ENCODE measurements around the gene EFCAB11.

Gene EFCAB11

GRCh38 chr14:89748004-89748403 is 206.5 kb downstream of the EFCAB11 start:
- H3K4me3 ChIP-seq (ENCODE audit: low read depth, low read length) = no peak overlapping the region
- DNase-seq (ENCODE audit: low read depth) = no peak
- TF ChIP-seq POLR2A (IDR thresholded peaks at IDR 0.05; ENCODE audit: extremely low read depth, insufficient read length) (no peak), MYC (IDR thresholded peaks at IDR 0.05; ENCODE audit: low read depth, low read length) (no peak), MAX (IDR thresholded peaks at IDR 0.05; ENCODE audit: low read depth, low read length) (no peak)
- TF ChIP-seq, protein P1, sequence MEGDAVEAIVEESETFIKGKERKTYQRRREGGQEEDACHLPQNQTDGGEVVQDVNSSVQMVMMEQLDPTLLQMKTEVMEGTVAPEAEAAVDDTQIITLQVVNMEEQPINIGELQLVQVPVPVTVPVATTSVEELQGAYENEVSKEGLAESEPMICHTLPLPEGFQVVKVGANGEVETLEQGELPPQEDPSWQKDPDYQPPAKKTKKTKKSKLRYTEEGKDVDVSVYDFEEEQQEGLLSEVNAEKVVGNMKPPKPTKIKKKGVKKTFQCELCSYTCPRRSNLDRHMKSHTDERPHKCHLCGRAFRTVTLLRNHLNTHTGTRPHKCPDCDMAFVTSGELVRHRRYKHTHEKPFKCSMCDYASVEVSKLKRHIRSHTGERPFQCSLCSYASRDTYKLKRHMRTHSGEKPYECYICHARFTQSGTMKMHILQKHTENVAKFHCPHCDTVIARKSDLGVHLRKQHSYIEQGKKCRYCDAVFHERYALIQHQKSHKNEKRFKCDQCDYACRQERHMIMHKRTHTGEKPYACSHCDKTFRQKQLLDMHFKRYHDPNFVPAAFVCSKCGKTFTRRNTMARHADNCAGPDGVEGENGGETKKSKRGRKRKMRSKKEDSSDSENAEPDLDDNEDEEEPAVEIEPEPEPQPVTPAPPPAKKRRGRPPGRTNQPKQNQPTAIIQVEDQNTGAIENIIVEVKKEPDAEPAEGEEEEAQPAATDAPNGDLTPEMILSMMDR (IDR thresholded peaks at IDR 0.05; ENCODE audit: low read depth, low read length) = no peak

DNA sequence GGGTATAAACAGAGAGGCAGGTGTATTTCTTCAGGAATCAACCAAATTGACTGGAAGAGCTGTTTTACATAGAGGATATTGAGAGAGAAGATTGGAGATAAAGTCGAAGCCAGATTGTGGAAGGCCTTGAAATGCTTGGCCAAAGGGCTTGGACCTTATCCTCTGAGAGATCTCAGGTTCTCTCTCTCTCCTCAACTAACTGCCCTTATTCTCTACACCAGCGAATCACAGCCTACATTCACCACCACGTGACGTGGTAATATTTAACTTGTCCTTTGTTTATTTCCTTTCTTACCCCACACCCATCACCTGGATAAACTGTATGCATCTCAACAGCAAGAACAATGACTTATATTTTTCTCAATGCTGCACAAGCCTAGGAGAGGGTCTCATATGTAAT is 207.4 kb downstream of the EFCAB11 start:
- TF ChIP-seq MYC (IDR thresholded peaks at IDR 0.05; ENCODE audit: low read depth, low read length) = no peak
- no peak for TF ChIP-seq MAX (IDR thresholded peaks at IDR 0.05; ENCODE audit: low read depth, low read length)
- TF ChIP-seq, protein P1 (IDR thresholded peaks at IDR 0.05; ENCODE audit: low read depth, low read length) = no peak
- TF ChIP-seq POLR2A (IDR thresholded peaks at IDR 0.05; ENCODE audit: extremely low read depth, insufficient read length) = no peak
- H3K4me3 ChIP-seq (ENCODE audit: low read depth, low read length) = no peak overlapping the region
- DNase-seq (ENCODE audit: low read depth) = no peak

- no peak for TF ChIP-seq MAX (IDR thresholded peaks at IDR 0.05; ENCODE audit: low read depth, low read length)
- TF ChIP-seq MYC (IDR thresholded peaks at IDR 0.05; ENCODE audit: low read depth, low read length) = no peak
- no peak for TF ChIP-seq POLR2A (IDR thresholded peaks at IDR 0.05; ENCODE audit: extremely low read depth, insufficient read length)
- H3K4me3 ChIP-seq (ENCODE audit: low read depth, low read length) = no peak overlapping the region
- DNase-seq (ENCODE audit: low read depth) = no peak
Measured at GRCh38 chr14:89746654-89747053, 207.9 kb downstream of the EFCAB11 start.

DNA sequence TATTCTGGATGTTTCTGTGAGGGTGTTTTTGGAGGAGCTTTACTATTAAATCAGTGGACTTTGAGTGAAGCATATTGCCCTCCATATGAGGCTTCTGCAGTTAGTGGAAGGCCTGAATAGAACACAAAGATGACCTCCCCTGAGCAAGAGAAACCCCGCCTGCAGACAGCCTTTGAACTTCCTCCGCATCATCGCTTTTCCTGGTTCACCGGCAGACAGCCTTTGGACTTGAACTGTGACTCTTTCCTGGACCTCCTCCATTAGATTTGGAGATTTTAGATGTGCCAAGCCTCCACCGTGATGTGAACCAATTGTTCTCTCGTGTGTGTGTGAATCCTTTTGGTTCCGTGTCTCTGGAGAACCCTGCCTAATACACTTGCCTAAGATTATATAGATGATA is 208.4 kb downstream of the EFCAB11 start:
- DNase-seq (ENCODE audit: low read depth) = no peak
- TF ChIP-seq MAX (IDR thresholded peaks at IDR 0.05; ENCODE audit: low read depth, low read length) (no peak), POLR2A (IDR thresholded peaks at IDR 0.05; ENCODE audit: extremely low read depth, insufficient read length) (no peak), MYC (IDR thresholded peaks at IDR 0.05; ENCODE audit: low read depth, low read length) (no peak)
- TF ChIP-seq, protein P1 (IDR thresholded peaks at IDR 0.05; ENCODE audit: low read depth, low read length) = no peak
- no peak overlapping the region for H3K4me3 ChIP-seq (ENCODE audit: low read depth, low read length)
